Stimulated activated CD4-positive, alpha-beta T cell treated with anti-CD3 and anti-CD28 coated beads, Interleukin-2, amount 100 ng/mL, for 24 hours (primary cell): ENCODE measurements around the gene SPEM2.

Experiments
- DNase-seq, 2 donors: peaks; one replicate each; pipeline ENCODE4 v3.0.0-alpha.2; 2020

SPEM2 gene

GRCh38 chr17:7423679-7424078 lies 1.7 kb upstream of the SPEM2 start:
- DNase-seq: no peak

DNA sequence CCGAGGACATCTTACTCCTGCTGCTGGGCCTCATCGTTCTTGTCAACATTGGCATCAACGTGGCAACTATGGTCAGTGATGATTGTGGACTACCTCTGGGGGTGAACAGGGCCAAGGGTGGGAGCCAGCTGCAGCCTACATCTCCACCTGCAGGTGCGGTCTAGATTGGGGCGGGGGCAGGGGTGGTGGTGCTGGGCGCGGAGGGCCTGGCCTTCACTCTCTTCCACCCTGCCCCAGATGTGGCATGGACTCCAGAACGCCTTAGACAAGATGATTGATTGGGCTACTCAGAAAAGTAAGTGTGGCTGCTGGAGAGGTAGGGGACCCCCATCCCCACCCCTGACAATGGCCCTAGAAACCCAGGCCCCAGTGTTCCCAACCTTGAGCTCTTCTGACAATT lies 340 bp downstream of the SPEM2 start:
- DNase-seq: no peak

DNA sequence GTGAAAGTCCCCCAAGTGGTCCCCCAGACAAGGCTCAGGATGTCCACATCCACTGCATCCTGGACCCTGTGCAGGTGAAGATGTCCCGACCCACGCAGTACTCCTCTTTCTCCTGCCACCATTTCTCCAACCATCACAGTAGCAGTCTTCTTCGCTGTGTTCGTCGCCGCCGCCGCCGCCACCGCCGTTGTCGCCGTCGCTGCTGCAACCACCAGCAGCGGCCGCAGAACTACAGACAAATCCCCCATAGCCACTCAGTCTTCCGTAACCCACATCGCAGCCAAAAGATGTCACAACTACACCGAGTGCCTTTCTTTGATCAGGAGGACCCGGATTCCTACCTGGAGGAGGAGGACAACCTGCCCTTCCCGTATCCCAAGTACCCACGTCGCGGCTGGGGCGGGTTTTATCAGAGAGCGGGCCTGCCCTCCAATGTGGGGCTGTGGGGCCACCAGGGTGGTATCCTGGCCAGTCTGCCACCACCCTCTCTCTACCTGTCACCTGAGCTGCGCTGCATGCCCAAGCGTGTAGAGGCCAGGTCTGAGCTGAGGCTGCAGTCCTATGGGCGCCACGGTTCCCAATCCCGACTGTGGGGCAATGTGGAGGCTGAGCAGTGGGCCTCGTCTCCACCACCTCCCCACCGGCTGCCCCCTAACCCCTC lies 917 bp downstream of the SPEM2 start:
- no peak for DNase-seq

GRCh38 chr17:7426896-7427489 lies 1.6 kb downstream of the SPEM2 start:
- no peak for DNase-seq

DNA sequence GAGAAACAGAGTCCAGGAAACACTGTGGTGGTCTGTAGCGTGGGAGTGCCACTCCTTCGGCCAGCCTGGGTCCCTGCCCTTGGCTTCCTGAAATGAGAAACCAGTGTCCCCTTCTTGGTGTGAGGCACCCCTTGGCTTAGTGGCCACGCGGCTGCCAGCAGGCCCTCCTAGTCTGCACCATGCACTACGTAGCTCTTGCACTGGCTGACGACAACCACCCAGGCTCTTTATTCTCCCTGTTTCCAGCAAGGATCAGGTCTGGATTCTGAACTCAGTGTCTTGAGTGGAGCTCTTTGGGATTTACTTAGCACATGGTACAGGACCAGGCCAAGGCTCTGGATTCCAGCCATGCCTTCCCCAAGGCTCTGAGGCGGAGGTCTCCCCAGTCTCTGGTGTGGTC lies 2.1 kb downstream of the SPEM2 start:
- DNase-seq: no peak

- DNase-seq: no peak
Measured at GRCh38 chr17:7428557-7428956, 3.1 kb downstream of the SPEM2 start, which contains the start of gene SPEM3. Gene SPEM3 (plus strand): TSS chr17:7428857. CDS start chr17:7428903, 46 bp downstream.

DNA sequence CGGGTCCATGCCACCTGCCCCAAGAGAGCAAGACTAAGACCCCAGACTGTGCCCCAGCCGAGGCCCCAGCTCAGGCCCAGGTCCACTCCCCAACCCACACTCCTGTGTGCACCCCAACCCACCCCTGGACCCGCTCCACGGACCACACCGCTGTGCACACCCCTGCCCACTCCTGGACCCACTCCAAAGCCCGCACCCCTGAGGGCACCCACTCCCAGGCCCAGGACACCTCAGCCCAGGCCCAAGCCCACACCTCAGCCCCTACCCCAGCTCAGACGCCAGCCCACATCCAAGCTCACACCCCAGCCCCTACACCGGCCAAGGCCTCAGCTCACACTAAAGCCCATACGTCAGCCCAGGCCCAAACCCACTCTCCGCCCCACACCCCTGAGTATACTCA lies 4.3 kb downstream of the SPEM2 start:
- no peak for DNase-seq

DNA sequence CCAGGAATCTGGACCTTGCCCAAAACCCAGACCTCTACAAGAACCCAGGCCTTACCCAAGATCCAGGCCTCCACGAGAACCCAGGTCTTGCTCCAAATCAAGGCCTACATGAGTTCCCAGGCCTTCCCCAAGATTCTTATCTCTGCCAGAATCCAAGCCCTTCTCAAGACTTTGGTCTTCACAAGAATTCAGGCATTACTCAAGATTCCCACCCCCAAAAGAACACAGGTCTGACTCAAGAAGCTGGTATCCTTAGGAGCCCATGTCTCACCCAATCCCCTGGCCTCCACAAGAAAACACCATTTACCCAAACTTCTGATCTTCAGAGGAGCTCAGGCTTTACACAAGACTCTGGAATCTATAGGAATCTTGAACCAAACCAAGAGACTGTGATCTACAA lies 5.8 kb downstream of the SPEM2 start:
- DNase-seq: no peak

DNA sequence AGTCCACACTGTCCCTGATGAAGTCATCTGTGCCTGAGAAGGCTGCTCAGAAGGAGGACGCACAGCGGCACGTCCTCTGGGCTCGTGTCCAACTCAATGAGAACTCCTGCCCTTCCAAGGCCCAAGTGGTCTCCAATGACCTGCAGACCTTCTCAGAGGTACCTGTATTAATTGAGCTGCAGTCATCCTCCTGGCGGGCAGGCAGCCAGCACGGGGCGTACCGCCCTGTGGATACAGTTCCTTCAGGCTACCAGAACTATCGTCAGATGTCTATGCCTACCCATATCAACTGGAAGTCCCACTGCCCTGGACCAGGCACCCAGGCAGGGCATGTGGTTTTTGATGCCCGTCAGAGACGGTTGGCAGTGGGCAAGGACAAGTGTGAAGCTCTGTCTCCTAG lies 6.9 kb downstream of the SPEM2 start:
- no peak for DNase-seq

DNA sequence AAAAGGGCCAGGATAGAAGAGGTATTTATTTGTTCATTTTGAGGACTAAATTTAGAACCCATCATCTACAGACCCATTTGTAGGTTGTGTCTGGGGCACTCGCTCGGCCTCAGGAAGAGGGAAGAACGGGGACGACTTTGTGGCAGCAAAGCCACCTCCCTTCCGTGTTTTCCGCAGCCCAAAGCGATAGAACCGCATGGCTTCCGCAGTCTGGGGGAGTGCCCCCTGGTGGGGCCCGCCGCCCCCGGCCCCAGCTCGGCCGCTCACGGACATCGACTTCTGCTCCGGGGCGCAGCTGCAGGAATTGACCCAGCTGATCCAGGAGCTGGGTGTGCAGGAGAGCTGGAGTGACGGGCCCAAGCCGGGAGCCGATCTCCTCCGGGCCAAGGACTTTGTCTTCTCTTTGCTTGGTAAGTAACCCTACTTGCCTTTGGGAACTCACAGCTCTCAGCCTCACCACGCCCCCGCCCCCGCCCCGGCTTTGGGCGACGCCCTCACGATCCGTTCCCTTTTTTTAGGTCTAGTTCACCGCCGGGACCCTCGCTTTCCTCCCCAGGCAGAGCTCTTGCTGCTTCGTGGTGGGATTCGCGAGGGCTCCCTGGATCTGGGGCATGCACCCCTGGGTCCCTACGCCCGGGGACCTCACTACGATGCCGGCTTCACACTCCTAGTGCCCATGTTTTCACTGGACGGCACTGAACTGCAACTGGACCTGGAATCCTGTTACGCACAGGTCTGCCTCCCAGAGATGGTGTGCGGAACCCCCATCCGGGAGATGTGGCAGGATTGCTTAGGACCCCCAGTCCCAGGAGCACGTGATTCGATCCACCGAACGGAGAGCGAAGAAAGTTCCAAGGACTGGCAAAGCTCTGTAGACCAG lies 10.5 kb downstream of the SPEM2 start:
- DNase-seq: peak; percentile 55 to 66

DNA sequence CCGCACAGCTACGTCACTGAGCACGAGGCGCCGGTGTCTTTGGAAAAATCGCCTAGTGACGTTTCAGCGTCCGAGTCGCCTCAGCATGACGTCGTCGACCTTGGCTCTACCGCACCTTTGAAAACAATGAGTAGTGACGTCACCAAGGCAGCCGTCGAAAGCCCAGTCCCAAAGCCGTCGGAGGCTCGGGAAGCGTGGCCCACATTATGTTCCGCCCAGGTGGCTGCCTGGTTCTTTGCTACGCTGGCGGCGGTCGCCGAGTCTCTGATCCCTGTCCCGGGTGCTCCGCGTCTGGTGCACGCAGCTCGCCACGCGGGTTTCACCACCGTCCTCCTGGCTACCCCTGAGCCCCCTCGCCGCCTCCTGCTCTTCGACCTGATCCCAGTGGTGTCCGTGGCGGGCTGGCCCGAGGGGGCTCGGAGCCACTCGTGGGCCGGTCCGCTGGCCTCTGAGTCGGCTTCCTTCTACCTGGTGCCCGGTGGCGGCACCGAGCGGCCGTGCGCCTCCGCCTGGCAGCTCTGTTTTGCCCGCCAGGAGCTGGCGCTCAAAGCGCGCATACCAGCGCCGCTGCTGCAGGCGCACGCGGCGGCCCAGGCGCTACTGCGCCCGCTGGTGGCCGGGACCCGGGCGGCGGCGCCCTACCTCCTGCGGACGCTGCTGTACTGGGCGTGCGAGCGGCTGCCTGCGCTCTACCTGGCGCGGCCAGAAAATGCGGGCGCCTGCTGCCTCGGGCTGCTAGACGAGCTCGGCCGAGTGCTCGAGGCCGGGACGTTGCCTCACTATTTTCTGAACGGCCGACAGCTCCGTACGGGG lies 11.3 kb downstream of the SPEM2 start:
- peak; percentile 79 to 86 for DNase-seq

GRCh38 chr17:7437369-7437863 lies 12.0 kb downstream of the SPEM2 start:
- no peak for DNase-seq

GRCh38 chr17:7437950-7438614 lies 12.7 kb downstream of the SPEM2 start:
- DNase-seq: peak; percentile 66 to 80

DNA sequence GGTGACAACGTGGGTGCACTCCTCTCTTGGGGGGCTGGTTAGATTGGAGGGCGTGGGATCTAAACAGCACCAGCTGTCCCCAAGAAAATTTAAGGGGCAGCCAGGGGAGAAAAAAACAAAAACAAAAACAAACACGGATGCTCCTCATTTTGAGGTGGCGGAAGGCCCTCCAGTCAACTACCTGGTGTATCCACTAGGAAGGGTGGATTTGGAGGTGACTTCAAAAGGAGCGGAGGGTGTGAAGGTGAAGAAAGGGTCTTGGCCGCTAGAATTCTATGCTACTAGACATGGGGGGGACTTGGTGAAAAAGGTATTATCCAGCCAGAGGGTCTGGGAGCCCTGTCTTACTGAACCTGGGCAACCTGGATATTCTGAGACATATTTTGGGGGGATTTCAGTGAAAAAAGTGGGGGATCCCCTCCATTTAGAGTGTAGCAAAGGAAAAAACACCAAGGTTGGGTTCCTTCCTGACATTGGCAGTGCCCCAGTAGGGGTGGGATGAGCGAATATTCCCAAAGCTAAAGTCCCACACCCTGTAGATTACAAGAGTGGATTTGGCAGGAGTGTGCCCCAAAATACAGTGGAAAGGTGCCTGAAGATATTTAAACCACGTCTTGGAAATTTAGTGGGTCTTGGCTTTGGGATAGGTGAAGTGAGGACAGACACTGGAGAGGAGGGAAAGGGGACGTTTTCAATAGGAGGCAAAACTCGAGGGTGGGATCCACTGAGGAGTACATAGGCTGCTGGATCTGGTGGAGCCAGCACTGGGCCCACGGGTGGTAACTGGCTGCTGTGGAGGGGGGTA lies 13.4 kb downstream of the SPEM2 start:
- no peak for DNase-seq

DNA sequence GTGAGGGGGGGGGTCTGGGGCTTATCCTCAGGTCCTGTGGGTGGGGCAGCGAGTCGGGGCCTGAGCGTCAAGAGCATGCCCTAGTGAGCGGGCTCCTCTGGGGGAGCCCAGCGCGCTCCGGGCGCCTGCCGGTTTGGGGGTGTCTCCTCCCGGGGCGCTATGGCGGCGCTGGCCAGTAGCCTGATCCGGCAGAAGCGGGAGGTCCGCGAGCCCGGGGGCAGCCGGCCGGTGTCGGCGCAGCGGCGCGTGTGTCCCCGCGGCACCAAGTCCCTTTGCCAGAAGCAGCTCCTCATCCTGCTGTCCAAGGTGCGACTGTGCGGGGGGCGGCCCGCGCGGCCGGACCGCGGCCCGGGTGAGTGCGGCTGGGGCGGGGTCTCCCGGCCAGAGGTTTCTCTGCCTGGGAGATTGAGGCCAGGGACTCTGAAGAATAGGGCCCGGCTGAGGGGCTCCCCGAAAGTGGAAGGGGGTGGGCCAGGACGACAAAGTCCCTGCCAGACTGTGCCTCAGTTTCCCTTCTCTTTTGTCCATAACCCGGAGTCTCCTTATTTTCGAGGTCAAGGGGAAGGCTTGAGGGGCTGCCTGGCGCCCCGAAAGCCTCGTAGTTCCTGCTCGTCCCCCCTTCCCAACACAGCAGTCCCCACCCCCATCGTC lies 14.2 kb downstream of the SPEM2 start, which contains the start of gene FGF11:
FGF11 (plus strand) TSS at position 51 of the 651 bp plus-strand sequence; CDS start at position 160, 109 bp downstream.
- DNase-seq: peak in 1 of 2 donors; percentile 14

- DNase-seq: peak; percentile 34 to 62
Measured at GRCh38 chr17:7440113-7440833, 14.9 kb downstream of the SPEM2 start.

GRCh38 chr17:7440834-7441195 lies 15.4 kb downstream of the SPEM2 start:
- DNase-seq: peak in 1 of 2 donors; percentile 28

DNA sequence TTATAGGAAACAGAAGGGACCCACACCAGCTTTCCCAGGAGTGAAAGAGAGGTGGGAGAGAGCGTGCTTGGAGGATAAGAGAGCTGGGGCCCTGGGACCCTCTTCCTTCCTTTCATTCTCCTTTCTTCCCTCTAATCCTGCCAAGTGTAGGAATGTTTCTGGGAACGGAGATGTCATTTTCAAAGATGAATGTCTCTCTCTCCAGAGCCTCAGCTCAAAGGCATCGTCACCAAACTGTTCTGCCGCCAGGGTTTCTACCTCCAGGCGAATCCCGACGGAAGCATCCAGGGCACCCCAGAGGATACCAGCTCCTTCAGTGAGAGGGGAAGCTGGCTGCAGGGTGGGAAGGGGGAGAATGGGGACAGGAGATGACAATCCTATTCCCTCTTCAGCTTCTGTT lies 15.8 kb downstream of the SPEM2 start:
- no peak for DNase-seq

DNA sequence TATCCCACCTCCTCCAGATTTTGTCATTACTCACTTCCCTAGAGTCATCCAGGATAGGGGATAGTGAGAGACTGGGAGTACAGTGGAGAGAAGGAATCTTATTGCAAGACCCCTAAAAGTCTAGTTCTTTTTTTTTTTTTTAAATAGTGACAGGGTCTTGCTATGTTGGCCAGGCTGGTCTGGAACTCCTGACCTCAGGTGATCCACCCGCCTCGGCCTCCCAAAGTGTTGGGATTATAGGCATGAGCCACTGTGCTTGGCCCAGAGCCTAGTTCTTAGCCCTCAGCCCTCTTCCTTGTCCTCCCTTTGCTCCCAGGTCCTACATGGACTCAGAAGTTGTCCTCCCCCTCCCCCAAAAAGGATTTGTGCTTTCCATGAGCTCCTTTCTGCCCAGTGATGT lies 16.7 kb downstream of the SPEM2 start:
- no peak for DNase-seq
